SK-N-SH (cell line): ENCODE results near the gene AP5B1. TPM values are rescaled to one million over a fixed set of nuclear protein-coding genes. Genes with fewer than 3 reads are reported as not detected.
A peak's percentile ranks its signal among the peaks of the same experiment; 100 is the strongest.

Experiments
- CTCF ChIA-PET: fragments of 300-600, 350-600 bp; formaldehyde crosslinking; extraction: SDS; loops from one replicate; lab custom pipeline; 2021; lab: Yijun Ruan, JAX
- POLR2A ChIA-PET: fragments of 350-600 bp; sonication (Branson Sonifier 250); formaldehyde crosslinking; extraction: SDS; loops from one replicate; lab custom pipeline; 2020; ENCODE audit warnings: antibody characterized with exemption, inconsistent platforms; lab: Yijun Ruan, JAX
- DNase-seq: peaks from one replicate; pipeline ENCODE4 v3.0.0; 2012
- H2AFZ ChIP-seq: fragments of 200-600 bp; sonication (generic); 2 replicates; pipeline ENCODE4 v1.8.1; 2016; ENCODE audit warnings: antibody characterized with exemption, mild to moderate bottlenecking, low read depth
- H3F3A ChIP-seq: fragments of 200-600 bp; sonication (generic); replicated peaks from 2 replicates; pipeline ENCODE3; 2016; ENCODE audit warnings: antibody characterized with exemption, mild to moderate bottlenecking; ENCODE audit not compliant: insufficient read depth
- H3K27ac ChIP-seq, 2 experiments: fragments of 200-500 bp in 1 of 2; fragments of 200-600 bp in 1 of 2; sonication (Bioruptor generic) in 1 of 2; sonication (generic), shearing (Covaris generic) in 1 of 2; 2 replicates each; pipeline versions ENCODE4 v1.5.1 to v1.6.1; 2014 to 2016; ENCODE audit warnings: low read depth in 2 of 2, inconsistent platforms in 1 of 2, low read length in 1 of 2, mild to moderate bottlenecking in 1 of 2, mixed read lengths in 1 of 2
- H3K27me3 ChIP-seq: fragments of 200-600 bp; sonication (generic), shearing (Covaris generic); 2 replicates; pipeline ENCODE4 v1.6.1; 2016; ENCODE audit warnings: mixed run types; ENCODE audit not compliant: insufficient read depth
- H3K36me3 ChIP-seq, 2 experiments: fragments of 200-500 bp in 1 of 2; fragments of 200-600 bp in 1 of 2; sonication (Bioruptor generic) in 1 of 2; sonication (generic) in 1 of 2; replicated peaks in 1 of 2; 2 replicates each; pipeline versions ENCODE3 to v1.5.1; 2014 to 2016; ENCODE audit warnings: low read length in 1 of 2, mild to moderate bottlenecking in 1 of 2; ENCODE audit not compliant: insufficient read depth in 2 of 2, control insufficient read depth in 1 of 2
- H3K4me1 ChIP-seq, 2 experiments: fragments of 200-500 bp in 1 of 2; fragments of 200-600 bp in 1 of 2; sonication (Bioruptor generic) in 1 of 2; sonication (generic), shearing (Covaris generic) in 1 of 2; 2 replicates each; pipeline versions ENCODE4 v1.5.1 to v1.6.1; 2014 to 2016; ENCODE audit warnings: low read depth in 1 of 2, low read length in 1 of 2, mixed run types in 1 of 2; ENCODE audit not compliant: insufficient read depth in 2 of 2, control insufficient read depth in 1 of 2
- H3K4me2 ChIP-seq: fragments of 200-600 bp; sonication (generic), shearing (Covaris generic); 2 replicates; pipeline ENCODE4 v1.6.1; 2017; ENCODE audit warnings: mixed run types
- H3K4me3 ChIP-seq, 2 experiments: fragments of 200-500 bp in 1 of 2; fragments of 200-600 bp in 1 of 2; sonication (Bioruptor generic) in 1 of 2; sonication (generic), shearing (Covaris generic) in 1 of 2; 2 replicates each; pipeline versions ENCODE4 v1.5.1 to v1.8.1; 2014 to 2016; ENCODE audit warnings: low read depth in 2 of 2, inconsistent platforms in 1 of 2, low read length in 1 of 2, mild to moderate bottlenecking in 1 of 2, mixed read lengths in 1 of 2, moderate library complexity in 1 of 2
- H3K79me2 ChIP-seq: fragments of 200-600 bp; sonication (generic); 2 replicates; pipeline ENCODE4 v1.8.1; 2017; ENCODE audit warnings: mild to moderate bottlenecking; ENCODE audit not compliant: insufficient read depth
- H3K9ac ChIP-seq: fragments of 200-600 bp; sonication (generic); 2 replicates; pipeline ENCODE4 v1.6.1; 2017; ENCODE audit warnings: mixed run types
- H3K9me2 ChIP-seq: fragments of 200-600 bp; sonication (generic); 2 replicates; pipeline ENCODE4 v1.6.1; 2017; ENCODE audit warnings: mixed run types
- H3K9me3 ChIP-seq: fragments of 200-600 bp; sonication (generic); 2 replicates; pipeline ENCODE4 v1.6.1; 2017; ENCODE audit warnings: mixed run types, mild to moderate bottlenecking, moderate library complexity
- H4K20me1 ChIP-seq: fragments of 200-600 bp; sonication (generic); 2 replicates; pipeline ENCODE4 v1.6.1; 2017; ENCODE audit warnings: mild to moderate bottlenecking, mixed run types; ENCODE audit not compliant: insufficient read depth
- GABPA ChIP-seq: IDR thresholded peaks from 2 replicates; pipeline ENCODE4 v1.4.0; 2012; ENCODE audit warnings: low read depth, mild to moderate bottlenecking
- TAF1 ChIP-seq: IDR thresholded peaks from 2 replicates; pipeline ENCODE4 v1.6.1; 2012; ENCODE audit warnings: low read depth, mild to moderate bottlenecking, low read length, moderate library complexity, borderline replicate concordance
- YY1 ChIP-seq: IDR thresholded peaks from 2 replicates; pipeline ENCODE4 v1.4.0; 2012; ENCODE audit warnings: low read depth, mild to moderate bottlenecking
- WGBS: methylation state at CpG from one replicate; pipeline ENCODE4 v1.1.6; 2017; ENCODE audit warnings: low lambda C conversion rate; 5-methylcytosine and 5-hydroxymethylcytosine counted together
- polyA plus RNA-seq, 3 experiments: library from polyadenylated mRNA; depleted of rRNA; stranded (reverse); fragments of >200 nt; gene quantifications; 2 replicates each; pipeline ENCODE4 v1.2.3, GENCODE V29; 2012
- TF ChIP-seq, protein P1 (sequence below): IDR thresholded peaks from 2 replicates; pipeline ENCODE4 v1.4.0; 2012; ENCODE audit warnings: low read depth, borderline replicate concordance
- TF ChIP-seq, protein P2 (sequence below): fragments of 200-600 bp; sonication (generic); IDR thresholded peaks from 2 replicates; pipeline ENCODE4 v1.6.1; 2017; ENCODE audit warnings: antibody characterized with exemption, mild to moderate bottlenecking, moderate library complexity
- TF ChIP-seq, protein P3 (sequence below): fragments of 150-350 bp; IDR thresholded peaks from 2 replicates; pipeline ENCODE4 v1.6.1; 2017; ENCODE audit warnings: antibody characterized with exemption, low read length, low read depth, borderline replicate concordance

Gene AP5B1
- polyA plus RNA-seq, 1 of the 3 experiments (the other 2 are of a cell fraction), result 3.8 TPM

GRCh38 chr11:65779919-65780769, 632 bp downstream of the AP5B1 start (continued):
- no peak for TF ChIP-seq GABPA
- TF ChIP-seq, protein P1, sequence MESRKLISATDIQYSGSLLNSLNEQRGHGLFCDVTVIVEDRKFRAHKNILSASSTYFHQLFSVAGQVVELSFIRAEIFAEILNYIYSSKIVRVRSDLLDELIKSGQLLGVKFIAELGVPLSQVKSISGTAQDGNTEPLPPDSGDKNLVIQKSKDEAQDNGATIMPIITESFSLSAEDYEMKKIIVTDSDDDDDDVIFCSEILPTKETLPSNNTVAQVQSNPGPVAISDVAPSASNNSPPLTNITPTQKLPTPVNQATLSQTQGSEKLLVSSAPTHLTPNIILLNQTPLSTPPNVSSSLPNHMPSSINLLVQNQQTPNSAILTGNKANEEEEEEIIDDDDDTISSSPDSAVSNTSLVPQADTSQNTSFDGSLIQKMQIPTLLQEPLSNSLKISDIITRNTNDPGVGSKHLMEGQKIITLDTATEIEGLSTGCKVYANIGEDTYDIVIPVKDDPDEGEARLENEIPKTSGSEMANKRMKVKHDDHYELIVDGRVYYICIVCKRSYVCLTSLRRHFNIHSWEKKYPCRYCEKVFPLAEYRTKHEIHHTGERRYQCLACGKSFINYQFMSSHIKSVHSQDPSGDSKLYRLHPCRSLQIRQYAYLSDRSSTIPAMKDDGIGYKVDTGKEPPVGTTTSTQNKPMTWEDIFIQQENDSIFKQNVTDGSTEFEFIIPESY, result no peak
- TF ChIP-seq, protein P2, sequence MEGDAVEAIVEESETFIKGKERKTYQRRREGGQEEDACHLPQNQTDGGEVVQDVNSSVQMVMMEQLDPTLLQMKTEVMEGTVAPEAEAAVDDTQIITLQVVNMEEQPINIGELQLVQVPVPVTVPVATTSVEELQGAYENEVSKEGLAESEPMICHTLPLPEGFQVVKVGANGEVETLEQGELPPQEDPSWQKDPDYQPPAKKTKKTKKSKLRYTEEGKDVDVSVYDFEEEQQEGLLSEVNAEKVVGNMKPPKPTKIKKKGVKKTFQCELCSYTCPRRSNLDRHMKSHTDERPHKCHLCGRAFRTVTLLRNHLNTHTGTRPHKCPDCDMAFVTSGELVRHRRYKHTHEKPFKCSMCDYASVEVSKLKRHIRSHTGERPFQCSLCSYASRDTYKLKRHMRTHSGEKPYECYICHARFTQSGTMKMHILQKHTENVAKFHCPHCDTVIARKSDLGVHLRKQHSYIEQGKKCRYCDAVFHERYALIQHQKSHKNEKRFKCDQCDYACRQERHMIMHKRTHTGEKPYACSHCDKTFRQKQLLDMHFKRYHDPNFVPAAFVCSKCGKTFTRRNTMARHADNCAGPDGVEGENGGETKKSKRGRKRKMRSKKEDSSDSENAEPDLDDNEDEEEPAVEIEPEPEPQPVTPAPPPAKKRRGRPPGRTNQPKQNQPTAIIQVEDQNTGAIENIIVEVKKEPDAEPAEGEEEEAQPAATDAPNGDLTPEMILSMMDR, result peak; percentile 71

- Histone ChIP-seq H3K79me2 (peaks cover 15% of the 10 kb centered on the region; the same call in 1 of the 2 replicates), H3K36me3 (peaks cover 0 to 12% of the 10 kb centered on the region in 2 experiments), H3K9me2 (no peaks in the 10 kb centered on the region), H3K27ac (no peak overlapping the region), H2AFZ (no peak overlapping the region), H4K20me1 (peaks cover 6% of the 10 kb centered on the region; the same call in 1 of the 2 replicates), H3K27me3 (no peaks in the 10 kb centered on the region), H3F3A (peaks cover 12% of the 10 kb centered on the region), H3K4me2 (peak overlapping the region; percentile 95), H3K9ac (peak overlapping the region; percentile 88; the same call in 1 of the 2 replicates), H3K9me3 (no peaks in the 10 kb centered on the region), H3K4me3 (peak overlapping the region; percentile 62 to 70), H3K4me1 (peaks cover 0 to 13% of the 10 kb centered on the region in 2 experiments; a peak in 1 of 4 replicates)
- DNase-seq, result no peak
- TF ChIP-seq, protein P3, sequence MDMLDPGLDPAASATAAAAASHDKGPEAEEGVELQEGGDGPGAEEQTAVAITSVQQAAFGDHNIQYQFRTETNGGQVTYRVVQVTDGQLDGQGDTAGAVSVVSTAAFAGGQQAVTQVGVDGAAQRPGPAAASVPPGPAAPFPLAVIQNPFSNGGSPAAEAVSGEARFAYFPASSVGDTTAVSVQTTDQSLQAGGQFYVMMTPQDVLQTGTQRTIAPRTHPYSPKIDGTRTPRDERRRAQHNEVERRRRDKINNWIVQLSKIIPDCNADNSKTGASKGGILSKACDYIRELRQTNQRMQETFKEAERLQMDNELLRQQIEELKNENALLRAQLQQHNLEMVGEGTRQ, result no peak
- TF ChIP-seq YY1, result no peak
- TF ChIP-seq TAF1, result no peak
- no peak for TF ChIP-seq GABPA
- 87% methylated on average over 8 of the region's 12 CpGs for WGBS
- CTCF ChIA-PET, result interaction anchor here (0.6 to 8.6 kb wide), 36 partner anchors 9 to 210 kb away, joined by 3 to 152 read pairs (median 6); partner anchors contain the start of genes FIBP, KAT5, MUS81 and RNASEH2C
- POLR2A ChIA-PET, result interaction anchor here (0.6 to 1.6 kb wide), 3 partner anchors 59 to 70 kb away, joined by 3 to 6 read pairs (median 5); partner anchors contain the start of gene RNASEH2C
Measured at GRCh38 chr11:65779669-65779918, 1.2 kb downstream of the AP5B1 start.
